Pons (tissue), 1 donor: ENCODE results near the gene GBF1.
"Not testable (repeated sequence)": the region's sequence is repeated elsewhere in the genome, so short reads cannot be mapped to it uniquely, and the experiment has no call there.

Experiments used
- DNase-seq: peaks from one replicate; pipeline ENCODE4 v3.0.0-alpha.2; 2016; ENCODE audit warnings: low spot score

The GBF1 gene

DNA sequence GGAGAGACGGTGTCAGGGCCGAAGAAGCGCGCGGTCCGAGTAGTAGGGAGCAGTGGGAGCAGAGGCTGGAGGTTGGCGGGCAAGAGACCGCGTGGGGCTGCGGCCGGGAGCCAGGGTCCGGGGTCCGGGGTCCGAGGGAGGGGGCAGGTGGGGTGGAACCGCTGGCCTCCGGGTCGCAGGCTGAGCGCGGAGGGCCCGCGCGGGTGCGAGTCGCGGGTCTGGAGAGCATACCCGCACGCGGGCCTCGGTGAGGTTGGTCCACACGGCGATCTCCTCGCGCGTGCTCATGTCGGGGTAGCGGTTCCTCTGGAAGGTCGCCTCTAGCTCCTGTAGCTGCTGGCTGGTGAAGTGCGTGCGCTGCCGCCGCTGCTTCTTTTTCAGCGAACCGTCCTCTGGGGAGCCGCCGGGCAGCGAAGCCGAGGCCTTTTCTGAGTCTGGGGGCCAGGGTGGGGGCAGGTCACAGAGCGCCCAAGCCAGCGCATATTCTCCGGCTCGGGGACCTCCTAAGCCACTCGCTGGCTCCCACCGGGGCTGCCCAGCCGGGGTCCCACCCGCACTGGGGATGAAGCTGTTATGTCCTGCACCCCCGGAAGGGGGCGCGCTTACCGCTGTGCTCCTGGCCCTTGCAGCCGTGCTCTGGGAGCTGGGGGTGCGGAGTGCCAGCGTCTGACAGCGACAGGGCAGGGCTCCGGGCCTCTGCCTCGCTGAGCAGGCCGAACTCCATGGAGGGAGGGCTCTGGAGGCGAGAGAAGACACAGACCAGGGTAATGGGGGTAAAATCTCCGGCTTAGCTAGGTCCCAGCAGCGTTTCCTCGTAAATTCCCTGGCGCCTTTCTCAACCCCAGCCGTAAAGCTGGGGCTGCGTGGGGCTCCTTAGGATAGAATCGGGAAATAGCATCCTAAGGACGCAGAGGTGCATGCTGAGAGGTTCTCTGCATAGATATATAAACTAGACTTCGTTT lies 13.7 kb upstream of the GBF1 start:
- no peak for DNase-seq

DNA sequence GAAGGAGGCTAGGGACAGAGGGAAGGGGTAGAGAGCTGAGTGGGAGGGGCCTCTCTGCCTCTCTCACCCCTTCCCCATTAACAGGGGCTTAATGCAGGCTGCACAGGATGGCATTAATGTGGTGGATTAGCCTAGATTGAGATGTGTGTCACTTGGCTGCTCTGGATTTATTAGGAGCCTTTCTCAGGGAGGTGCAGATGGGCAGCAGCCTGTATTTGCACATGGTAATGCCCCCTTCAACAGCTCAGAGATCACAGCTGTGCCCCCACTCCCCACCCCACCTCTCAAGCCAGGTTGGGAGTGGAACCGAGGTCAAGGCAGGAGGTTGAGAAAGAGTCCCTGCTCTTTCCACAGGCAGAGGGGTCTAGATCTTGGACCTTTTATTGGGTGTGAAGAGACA lies 11.3 kb upstream of the GBF1 start:
- DNase-seq = no peak

DNA sequence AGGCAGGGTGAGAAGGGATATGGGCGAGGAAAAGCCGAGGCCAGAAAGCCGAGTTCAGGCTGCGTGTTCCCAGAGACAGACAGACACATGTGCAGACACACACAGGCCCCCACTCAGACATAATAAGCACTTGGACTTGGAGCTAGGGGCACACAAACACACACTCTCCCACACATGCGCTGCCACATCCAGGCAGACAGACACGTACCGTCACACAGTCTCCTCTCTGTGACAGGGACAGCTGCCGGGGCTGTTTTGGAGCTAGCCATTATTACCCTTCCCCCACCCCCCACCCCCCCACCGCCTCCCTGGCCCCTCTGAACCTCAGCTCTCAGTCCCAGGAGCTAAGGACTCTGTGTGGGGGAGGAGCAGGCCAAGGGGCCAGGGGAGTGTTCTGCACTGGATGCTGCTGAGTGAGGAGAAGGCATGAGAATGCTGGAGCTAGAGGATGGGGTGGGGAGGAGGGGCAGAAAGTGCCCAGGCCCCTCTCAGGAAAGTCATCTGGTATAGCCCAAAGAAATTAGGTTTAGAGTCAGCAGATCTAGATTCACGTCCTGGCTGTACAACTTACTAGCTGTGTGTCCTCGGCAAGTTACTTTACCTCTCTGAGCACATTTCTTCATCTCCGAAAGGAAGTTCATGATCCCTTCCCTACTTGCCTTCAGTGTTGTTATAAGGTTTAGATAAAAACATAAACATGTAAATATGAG lies 10.3 kb upstream of the GBF1 start:
- DNase-seq = no peak

DNA sequence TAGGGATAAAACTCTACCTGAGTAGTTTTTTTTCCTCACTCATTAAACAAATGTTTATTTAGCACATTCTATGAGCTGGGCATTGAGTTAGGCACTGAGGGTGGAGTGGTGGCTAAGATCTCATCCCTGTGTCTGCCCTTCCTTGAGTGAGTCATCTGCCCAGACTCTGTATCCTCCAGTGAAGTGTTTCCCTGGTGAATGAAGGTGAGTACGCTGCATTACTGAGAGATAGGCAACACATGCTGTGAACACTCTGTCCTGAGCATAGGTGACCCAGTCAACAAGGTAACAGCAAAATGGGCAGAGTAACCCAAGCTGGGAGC lies 9.8 kb upstream of the GBF1 start:
- no peak for DNase-seq

DNA sequence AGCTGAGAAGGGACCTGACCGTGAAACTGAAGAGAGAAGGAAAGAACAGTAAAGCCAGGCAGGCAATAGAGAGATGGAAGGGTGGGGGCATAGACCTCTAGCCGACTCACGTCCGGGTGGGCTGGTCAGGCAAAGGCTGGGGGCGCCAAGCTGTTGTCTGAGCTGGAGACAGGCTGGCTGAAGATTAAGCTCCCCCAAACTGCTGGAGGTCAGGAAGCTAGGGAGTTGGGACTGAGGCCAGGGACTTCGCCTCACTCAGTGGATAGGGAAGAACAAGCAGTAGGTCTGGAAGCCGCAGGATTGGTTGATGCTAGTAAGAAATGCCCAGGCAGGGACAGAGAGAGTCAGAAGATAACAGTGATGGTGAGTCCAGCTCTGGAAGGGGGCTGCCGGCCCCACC lies 9.3 kb upstream of the GBF1 start:
- DNase-seq = no peak

DNA sequence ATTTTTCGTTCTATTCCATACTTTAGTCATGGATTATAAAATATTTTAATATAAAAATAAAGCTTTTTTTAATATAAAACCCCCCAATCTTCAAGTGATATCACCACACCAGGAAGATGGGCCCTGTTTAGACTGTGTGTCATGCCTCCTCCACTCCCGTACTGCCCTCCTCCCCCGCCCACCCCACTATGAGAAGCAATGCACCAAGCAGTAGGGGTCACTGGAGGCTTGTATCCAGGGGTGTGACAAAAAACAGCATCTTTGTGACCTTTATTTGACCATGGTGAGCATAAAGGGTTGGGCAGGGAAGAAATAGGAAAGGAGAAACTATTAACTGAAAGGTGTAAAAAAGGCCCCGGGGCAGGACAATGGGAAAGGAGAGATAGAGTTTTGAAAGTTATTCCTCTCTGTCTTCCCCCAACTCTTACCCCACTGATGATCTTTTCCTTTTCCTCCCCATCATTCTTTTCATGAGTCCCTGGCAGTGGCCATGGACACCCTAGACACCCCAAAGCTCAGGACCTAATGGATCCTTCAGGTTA lies 7.5 kb upstream of the GBF1 start:
- DNase-seq = no peak

DNA sequence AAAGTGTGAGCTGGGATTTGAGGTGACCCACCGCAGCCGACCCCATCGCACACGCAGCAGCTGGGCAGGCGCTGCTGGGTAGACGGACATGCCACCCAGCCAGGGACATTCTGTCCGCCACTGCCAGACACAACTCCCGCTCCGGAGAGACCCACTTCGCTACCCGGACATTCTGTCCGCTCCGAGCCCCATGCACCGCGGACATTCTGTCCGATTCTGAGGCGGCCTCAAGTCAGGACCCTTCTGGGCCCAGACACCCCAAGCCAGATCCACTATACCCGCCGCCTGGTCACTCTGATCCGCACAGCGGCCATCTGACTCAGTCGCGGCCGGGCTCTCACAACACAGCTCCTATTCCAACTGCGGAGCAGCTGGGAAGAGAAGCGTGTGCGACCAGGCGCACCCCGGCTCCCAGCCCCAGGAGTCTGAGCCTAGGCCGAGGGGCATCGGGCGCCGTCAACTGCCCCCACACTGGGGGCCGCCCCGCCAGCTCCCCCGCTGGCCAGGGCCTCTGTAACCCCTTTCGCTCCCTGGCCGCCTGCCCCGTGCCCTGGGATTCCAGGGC lies 4.8 kb upstream of the GBF1 start:
- no peak for DNase-seq

DNA sequence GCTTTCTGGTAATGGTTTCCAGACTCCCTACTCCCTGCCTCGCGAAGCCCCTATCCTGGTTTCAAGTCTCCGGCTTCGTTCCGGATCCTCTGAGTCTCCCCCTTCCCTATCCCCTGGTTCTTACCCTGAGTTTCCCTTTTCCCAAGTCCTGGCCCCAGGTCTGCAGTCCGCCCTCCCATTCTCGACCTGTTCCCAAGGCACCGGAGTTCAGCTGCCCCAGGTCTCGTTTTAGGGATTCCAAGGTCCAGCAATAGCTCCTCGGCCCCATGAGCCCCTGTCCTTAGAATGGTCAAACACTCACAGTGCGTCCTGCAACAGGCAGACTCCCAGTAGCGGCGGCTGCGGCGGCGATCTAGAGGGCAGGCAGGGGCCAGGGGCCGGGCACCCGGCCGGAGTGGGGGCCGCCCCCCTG lies 4.3 kb upstream of the GBF1 start:
- DNase-seq = no peak

DNA sequence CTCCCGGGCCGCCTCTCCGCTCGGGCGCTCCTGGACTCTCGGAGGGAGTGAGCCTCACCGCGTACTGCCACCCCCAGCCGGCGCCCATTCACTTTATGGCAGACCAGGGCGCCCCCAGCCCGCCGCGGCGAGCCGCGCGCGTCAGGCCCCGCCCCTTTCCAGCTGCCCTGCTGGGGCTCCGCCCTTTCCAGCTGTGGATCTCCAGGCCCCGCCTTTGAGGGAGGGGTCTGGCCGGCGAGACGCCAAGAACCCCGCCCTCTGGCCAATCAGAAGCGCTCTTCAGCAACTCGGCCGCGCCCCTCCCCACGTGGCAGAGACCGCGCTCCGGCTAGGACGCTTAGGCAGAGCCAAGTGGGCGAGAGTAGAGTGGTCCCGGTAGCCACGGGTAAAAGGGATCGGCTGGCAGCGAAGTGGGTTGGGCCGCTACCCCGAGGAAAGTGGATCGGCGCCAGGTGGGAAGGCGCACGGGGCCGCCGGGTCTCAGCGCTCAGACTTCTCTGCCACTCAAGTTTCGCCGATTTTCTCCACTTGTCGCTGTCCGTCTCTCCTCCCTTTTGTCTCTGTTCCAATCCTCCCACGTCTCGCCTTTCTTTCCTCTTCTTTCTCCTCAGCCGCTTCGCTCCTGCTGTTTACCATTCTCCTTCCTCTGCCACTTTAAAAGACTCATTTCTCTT lies 3.8 kb upstream of the GBF1 start, which contains the start of gene PITX3:
Gene PITX3 (minus strand): TSS at position 69 of the 674 bp plus-strand sequence. CDS start 9,432 bp downstream, outside the sequence.
- peak; percentile 46 for DNase-seq

DNA sequence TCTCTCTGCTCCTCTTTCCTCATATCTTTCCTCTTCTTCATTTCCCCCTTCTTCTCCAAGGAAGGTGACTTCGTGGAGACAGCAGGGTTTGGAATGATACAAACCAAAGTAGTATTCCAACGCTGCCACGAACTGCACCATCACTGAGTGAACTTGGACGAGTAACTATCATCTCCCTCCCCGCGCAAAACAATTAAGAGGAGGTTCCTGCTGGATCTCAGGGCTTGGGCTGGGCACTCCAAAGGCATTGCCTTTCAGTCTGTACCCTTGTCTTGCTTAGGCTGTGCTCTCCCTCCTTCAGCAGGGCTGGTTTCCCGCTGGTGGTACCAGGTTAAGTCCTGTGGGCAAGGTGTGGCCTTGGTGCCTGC lies 3.2 kb upstream of the GBF1 start:
- DNase-seq = no peak

DNA sequence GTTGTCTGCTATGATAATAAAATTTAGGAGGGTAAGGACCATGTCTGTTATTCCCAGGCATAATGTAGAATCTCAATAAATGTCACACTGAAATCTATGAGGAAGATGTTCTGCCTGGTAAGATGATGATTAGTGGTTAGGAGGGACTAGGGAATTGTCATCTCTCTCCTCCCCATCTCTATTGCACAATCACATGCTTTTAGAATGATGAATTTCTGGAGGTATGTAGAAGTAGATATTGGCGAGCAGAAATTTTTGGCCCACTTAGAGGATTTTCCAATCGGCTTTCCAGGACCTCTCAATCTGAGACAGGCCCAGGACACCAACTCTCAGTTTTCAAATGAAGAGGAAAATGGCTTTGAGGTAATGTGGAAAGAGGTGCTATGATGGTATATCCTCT lies 2.0 kb upstream of the GBF1 start:
- no peak for DNase-seq

DNA sequence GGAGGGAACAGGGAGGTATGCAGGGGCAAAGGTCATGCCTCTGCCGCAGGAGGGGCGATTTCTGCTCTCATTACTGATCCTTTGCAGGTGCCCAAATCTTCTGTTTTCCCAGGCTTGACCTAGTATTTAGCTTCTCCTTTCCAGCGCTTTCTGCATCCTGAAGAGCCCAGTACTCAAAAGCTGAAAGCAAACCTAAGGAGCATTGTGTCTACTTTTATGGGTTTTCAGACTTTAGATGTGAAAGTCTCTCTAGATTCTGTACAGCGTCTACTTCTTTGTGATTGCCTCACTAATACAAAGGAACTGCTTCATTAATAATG lies 560 bp downstream of the GBF1 start:
- DNase-seq = no peak

DNA sequence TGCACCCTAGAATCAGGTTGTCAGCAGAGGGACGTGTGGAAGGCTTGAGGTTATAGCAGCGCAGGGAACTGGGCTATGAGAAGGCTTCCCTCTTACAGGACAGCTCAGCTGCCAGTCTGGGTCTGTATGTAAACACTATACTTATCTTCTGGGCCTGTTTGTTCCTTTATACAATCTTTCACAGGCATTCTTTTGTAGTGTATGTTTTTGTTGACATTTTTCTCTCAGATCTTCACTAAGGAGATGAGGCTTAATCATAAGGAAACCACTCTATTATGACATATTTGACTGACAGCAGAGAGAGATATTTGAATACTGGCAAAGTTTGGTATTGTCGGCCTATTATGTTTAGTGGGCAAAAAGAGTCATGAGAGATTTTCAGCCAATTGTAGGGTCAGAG lies 929 bp downstream of the GBF1 start:
- DNase-seq = no peak

DNA sequence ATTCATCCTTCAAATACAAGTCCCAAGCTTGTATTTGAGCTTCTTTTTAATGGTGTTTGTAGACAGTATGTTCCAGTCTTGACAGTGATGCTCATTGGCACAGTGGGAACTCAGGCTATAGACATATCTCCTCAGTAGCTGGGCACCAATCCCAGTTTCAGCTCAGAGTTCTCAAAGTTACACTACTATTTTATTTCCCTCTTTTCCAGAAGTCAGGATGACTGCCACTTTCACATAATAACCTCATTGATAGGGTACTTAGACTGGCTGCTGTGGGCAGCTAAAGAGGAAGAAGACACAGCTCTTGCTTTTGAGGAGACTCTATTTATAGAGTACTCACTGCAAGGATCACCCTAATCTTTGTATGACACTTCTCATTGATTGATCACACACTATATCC lies 2.4 kb downstream of the GBF1 start:
- peak; percentile 58 for DNase-seq

DNA sequence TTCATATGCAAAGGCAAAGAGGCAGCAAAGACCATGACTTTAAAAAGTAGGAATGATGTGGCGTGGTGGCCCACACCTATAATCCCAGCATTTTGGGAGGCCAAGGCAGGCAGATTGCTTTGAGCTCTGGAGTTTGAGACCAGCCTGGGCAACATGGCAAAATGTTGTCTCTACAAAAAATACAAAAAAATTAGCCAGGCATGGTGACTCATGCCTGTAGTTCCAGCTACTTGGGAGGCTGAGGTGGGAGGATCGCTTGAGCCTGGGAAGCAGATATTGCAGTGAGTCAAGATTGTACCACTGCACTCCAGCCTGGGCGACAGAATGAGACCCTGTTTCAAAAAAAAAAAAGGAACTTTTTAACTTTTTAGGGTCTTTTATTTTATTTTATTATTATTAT lies 7.2 kb downstream of the GBF1 start:
- not testable (repeated sequence) for DNase-seq

DNA sequence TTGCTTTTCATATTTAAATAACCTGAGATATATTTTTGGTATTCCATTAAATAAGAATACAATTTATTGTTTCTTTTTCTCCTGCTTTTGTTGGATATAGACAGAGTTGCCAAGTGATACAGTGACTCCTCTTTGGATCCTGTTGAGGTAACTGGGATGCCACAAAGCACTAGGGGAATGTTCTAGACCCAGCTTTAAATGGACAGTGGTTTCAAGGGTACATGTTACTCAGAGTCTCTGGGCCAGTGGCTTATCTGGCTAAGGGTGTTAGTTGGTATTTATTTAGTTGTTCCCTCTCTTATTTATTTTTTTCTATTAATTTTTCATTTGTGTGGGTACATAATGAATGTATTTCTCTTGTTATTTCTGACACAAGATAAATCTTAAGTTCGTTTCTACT lies 9.1 kb downstream of the GBF1 start:
- no peak for DNase-seq

DNA sequence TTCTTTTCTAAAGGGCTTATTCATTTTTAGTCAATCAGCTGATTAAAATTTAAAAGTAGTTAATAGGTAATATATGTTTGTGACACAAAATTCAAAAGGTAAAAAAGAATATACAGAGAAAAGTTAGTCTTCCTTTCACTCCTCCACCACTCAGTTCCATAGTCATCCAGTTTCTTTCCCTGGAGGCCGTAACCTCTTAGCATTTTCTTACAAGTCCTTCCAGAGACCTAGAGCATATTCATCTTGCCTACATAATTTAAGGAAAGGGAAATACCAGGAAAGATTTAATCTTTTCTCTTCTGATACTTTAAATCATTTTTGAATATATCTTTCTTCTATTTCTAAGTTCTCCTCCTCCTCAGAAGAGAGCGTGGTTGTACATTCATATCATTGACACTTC lies 10.1 kb downstream of the GBF1 start:
- no peak for DNase-seq

DNA sequence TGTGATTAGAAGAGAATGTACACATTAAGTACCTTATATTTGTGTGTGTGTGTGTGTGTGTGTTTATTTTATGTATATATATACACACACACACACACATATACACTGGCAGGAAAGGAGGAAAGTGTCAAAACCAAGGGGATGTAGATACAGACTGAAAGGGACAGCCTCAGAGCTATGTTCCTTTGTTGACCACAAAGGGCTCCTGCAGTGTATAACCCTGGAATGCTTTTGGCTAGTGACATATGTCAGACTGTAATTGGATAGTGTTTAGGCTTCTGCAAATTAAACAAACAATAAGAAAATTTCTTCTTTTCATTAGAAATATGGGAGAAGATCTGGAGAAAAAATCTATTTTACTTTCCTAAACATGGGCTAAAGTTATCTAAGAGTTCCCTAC lies 15.9 kb downstream of the GBF1 start:
- no peak for DNase-seq

DNA sequence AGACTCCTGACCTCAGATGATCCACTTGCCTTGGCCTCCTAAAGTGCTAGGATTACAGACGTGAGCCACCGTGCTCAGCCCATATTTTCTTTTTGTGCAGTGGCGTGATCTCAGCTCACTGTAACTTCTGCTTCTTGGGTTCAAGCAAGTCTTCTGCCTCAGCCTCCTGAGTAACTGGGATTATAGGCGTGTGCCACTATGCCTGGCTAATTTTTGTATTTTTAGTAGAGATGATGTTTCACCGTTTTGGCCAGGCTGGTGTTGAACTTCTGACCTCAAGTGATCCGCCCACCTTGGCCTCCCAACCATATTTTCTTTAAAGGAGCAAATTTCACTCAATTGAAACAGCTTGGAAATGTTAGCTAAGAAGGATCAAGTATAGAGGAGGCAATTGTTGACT lies 16.5 kb downstream of the GBF1 start:
- no peak for DNase-seq

DNA sequence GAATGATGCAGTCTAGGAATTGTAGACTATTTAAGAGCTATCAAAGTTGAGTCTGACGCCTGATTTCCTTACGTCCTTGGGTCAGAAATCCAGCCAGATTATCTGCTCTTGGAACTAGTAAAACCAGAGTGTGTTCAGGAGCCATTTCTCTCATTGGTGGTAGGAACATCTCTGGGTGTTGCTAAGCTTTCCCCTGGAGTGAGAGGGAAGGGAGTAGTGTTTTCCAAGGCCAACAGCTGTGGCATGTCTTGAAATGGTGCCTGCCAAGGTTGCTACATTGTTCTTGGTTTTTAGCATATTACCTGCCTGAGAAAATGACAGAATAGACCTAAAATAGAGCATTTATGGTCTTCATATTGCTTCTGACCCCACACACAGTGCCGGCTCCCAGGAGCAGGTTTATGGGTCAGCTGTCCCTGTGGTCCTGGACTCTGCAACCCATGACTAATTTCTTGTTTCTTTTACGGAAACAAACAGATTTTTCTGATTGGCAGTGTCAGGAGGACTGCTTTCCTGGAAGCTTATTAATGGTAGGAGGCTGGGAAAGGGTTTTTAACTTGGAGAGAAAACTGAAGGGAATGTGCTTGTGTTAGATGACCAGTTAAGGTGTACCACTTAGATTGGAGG lies 17.5 kb downstream of the GBF1 start:
- no peak for DNase-seq

DNA sequence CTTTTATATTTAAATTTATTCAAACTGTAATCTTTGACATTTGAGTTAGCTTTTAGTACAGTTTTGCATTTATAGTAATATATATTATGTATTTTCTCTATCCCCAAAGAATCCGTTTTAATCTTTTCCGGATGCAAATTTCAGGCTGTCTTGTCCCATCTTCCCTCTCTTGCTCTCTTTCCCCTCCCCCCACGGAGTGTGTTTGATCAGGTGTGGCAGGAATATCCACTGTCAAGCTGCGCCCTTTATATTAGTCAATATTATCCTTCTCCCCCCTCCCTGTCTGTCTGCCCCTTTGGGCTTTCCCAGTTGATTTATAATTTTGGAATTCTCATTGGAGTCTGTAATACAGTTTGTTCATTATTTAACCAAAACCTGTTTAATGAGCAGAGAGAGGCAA lies 19.0 kb downstream of the GBF1 start:
- no peak for DNase-seq

DNA sequence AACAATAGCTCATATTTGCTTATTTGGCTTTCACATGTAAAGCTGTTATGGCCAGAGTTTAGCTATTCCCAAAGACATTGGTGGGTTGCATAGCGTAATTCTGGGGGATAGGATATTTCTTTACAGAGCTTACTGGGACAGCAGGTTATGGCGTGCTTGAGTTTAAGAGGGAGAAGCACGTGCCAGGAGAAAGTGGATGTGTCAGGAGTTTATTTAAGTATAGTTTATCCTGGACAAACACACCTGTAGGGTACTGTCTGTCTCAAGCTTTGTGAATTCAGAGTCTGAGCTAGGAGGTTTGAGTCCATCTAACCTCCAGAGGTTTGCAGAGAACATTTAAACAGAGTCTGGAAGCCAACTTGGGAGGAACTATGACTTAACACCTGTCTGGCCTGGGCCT lies 21.3 kb downstream of the GBF1 start:
- DNase-seq = no peak
